Dermis blood vessel endothelial cell (primary cell): ENCODE measurements around the gene PKMYT1. TPM values are rescaled to one million over a fixed set of nuclear protein-coding genes. Genes with fewer than 3 reads are reported as not detected.

Experiments used
- DNase-seq: peaks from one replicate; pipeline ENCODE4 v3.0.0; 2010
- total RNA-seq: library from RNA; depleted of rRNA; stranded (reverse); fragments of >200 nt; gene quantifications from 2 replicates; pipeline ENCODE4 v1.2.3, GENCODE V29; 2014

The PKMYT1 gene
- total RNA-seq, 1 donor from 2014 or later: 4.4 TPM

DNA sequence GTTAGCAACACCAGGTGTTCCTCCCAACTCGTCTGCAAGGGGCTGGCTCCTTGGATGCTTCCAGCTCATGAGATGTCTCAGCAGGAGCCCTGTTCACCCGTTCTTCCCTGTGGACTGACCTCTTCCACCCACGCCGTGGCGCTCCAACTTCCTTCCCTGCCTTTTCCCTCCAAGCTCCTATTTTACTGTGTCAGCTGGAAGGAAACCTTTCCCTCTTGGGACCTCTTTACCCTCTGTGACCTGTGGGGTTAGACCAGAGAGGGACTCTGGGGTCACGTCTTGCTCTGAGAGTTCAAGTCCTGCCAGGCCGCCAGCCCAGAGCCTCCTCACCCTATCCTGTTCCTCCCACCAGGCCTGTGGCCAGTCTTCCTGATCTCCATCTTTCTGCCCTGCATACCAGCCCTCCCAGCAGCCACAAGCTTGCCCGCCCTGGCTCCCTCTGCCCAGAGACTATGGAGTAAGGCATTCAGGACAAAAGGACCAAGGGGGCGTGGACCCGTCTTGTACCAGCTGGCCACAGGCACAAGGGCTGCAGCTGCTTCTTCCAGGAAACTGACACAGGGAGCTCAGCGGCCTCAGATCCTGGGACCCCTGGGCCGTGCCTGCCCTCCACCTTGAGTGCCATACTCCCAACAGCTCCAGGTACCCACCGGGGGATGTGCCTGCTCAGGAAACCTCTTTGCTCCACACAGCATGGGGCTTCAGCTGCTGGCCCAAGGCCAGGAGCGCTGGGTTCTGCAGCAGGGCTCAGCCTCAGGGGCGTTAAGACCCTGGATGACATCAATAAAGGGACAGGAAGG is 8.1 kb downstream of the PKMYT1 start:
- no peak for DNase-seq

DNA sequence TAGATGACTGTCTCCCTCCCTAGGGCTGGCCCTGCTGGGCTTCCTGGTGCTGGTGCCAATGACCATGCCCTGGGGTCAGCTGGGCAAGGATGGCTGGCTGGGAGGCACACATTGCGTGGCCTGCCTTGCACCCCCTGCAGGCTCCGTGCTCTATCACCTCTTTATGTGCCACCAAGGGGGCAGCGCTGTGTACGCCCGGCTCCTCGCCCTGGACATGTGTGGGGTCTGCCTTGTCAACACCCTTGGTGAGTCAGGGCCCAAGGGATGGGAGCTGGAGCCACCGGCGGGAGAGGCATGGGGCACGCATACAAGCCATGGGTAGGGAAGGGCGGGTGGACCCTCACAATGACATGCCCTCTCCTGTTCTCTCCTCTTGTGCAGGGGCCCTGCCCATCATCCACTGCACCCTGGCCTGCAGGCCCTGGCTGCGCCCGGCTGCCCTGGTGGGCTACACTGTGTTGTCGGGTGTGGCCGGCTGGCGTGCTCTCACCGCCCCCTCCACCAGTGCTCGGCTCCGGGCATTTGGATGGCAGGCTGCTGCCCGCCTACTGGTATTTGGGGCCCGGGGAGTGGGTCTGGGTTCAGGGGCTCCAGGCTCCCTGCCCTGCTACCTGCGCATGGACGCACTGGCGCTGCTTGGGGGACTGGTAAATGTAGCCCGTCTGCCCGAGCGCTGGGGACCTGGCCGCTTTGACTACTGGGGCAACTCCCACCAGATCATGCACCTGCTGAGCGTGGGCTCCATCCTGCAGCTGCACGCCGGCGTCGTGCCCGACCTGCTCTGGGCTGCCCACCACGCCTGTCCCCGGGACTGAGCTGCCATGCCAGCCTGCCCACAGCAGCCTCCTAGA is 8.9 kb downstream of the PKMYT1 start:
- no peak for DNase-seq

DNA sequence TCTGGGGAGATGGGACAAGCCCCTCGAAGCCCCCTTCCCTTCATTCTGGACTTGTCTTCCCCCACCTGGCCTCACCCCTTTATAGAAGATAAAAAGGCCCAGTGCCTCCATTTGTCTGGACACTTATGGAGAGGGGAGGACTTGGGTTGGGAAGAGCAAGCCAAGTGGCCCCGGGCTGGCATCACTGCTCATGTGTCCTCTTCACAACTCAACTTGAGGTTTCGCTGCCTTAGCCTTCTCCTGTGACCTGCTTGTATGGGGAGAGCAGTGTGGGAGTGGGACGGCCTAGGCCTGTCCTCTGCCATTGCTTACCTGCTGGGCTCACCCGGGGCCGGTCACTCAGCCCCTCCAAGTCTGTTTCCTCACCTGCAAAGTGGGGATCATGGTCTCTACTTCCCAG is 9.7 kb downstream of the PKMYT1 start:
- no peak for DNase-seq

DNA sequence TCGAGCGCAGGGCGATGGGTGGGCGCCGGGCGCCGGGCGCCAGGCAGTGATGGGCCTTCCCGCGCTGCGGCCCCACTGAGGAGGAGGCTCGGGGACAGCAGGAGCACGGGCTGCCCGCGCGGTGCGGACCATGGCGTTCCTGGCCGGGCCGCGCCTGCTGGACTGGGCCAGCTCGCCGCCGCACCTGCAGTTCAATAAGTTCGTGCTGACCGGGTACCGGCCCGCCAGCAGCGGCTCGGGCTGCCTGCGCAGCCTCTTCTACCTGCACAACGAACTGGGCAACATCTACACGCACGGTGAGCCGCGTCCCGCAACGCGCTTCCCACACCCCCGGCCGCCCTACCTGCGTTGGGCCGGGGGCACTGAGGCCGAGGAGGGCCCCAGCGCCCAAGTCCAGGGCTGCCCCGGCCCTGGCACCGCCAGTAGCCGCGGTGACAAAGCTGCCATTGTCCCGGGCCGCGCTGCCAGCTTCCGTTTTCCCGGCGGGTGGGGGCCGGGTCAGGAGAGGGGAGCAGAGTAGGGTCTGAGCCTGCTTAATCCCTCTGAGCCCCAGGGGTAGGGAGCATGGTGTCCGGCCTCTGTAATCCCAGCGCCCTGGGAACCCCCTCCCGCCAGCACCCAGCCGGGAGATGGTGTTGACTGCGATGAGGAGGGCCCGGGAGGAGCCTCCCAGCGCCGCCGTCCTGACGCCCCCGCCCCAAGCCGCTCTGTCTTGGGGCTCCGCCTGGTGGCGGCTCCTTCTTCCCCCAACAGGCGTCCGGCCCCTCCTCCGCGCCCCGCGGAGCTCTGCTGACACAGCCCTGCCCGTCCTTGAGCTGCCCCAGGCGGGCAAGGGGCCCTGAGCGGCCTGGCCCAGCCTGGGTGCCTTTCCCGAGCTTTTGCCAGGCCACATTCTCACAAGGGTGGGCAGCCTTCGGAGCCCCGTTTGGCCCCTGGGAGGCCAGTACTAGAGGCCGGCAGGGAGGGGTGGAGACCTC is 10.4 kb downstream of the PKMYT1 start:
- peak; percentile 70 for DNase-seq

DNA sequence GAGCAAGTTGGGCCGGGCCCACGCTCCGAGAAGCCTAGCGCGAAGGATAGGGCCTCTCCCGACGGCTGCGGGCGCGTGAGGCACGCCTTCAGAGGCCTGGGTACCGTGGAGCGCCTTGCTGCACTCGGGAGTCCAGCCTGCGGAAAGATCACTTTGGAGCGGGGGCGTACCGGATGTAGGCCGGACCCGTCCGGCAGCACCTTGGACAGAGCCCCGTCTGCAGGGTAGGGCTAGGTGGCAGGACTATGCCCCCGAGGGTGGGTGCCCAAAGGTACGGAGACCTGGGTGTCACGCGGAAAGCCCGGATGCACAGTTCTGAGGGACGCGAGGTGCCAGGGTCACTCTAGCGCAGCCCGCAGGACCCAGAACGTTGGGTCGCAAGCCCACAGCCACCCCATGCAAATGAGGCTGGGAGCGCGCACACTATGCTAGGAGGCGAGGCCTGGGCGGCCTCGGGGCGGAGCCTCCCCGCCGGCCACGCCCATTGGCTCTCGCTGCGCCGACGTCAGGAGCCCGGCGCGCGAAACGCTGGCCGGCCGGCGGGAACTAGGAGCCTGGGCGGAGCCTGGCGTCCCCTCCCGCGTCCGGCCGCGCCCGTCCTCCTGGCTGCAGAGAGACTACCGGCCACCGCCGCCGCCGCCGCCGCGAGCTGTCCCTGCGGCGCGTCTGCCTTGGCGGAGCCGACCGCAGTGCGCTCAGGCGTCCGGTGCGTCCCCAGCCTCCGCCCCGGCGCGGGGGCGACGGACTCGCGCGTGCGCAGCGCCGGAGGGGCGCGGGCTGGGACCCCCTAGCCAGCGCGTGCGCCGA is 11.3 kb downstream of the PKMYT1 start, which contains the start of gene PAQR4:
Gene PAQR4, plus strand, starts transcription at position 611 of the 807 bp plus-strand sequence. CDS start 327 bp downstream, outside the sequence.
- peak; percentile 90 for DNase-seq

DNA sequence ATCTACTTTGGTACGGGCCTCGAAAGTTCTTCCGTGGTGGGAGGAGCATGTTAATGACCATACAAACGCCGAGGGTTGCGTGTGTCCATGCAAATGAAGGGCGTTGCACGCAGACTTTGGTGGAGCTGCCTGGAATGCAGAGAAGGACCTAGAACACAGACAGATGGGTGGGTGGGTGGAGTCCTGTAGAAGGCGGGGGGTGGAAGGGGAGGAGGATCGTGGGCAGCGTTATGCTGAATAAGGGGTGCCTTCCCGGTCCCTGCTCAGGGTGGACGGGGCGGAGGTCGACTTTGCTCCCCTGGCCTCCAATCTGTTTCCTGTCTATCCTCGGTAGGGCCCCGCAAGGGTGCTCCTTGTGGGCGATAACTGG is 11.9 kb downstream of the PKMYT1 start:
- no peak for DNase-seq

DNA sequence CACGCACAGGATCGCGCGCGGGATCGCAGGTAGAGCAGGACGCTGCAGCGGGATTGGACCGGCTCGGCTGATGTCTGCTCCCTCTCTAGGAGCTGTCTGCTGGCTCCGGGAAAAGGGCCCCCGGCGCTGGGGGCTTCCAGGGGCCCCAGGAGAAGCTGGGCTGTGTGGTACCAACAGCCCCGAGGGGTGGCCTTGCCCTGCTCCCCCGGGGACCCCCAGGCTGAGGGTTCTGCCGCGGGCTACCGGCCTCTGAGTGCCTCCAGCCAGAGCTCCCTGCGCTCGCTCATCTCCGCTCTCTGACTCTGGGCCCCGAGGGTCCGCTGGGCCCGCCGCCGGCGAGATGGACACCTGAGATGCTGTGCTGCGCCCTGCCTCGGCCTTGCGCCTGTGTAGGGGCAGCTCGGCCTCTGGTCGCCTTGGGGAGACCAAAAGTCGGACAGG is 12.5 kb downstream of the PKMYT1 start:
- DNase-seq: no peak

DNA sequence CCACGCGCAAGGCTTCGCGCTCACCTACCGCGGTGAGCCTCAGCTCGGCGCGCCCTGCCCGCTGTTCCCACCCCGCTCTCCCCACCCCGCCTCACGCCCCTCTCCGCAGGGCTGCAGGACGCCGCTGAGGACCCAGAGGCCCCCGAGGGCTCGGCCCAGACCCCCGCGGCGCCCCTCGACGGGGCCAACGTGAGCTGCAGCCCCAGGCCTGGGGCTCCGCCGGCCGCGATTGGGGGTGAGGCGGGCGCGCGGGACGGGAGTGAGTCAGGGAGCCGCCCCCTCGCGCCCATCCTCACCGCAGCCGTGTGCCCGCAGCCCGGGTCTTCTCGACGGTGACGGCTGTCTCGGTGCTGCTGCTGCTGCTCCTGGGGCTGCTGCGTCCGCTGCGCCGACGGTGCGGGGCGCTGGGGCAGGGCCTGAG is 13.0 kb downstream of the PKMYT1 start:
- no peak for DNase-seq

DNA sequence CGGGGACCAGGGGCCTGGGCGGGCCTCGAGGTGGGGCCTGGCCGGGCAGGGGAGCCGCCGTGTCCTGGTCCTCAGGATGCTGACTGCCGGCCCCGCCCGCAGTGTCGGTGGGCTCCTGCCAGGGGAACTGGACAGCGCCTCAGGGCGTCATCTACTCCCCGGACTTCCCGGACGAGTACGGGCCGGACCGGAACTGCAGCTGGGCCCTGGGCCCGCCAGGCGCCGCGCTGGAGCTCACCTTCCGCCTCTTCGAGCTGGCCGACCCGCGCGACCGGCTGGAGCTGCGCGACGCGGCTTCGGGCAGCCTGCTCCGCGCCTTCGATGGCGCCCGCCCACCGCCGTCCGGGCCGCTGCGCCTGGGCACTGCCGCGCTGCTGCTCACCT is 13.4 kb downstream of the PKMYT1 start:
- peak; percentile 13 for DNase-seq

DNA sequence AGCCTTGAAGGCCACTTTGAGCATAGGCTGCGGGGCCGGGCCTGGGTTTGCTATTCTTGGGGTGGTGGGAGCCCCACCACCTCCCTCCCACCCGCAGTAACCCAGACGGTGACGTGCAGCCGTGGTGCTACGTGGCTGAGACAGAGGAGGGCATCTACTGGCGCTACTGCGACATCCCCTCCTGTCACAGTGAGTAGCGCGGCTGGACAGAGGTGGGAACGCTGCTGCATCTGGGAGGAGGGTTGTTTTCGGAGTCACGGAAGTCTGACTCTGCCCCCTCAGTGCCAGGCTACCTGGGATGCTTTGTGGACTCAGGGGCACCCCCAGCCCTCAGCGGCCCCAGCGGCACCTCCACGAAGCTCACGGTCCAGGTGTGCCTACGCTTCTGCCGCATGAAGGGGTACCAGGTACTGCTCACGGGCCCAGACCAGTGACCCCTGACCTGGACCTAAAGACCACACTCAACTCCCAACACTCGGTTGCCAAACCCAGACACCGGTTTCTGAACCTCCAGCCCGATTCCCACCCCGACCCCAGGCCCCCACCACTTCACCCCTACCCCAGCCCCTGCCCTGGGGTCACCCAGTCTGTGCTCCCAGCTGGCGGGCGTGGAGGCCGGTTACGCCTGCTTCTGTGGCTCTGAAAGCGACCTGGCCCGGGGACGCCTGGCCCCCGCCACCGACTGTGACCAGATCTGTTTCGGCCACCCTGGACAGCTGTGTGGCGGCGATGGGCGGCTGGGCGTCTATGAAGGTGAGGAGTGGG is 14.0 kb downstream of the PKMYT1 start:
- DNase-seq: no peak

DNA sequence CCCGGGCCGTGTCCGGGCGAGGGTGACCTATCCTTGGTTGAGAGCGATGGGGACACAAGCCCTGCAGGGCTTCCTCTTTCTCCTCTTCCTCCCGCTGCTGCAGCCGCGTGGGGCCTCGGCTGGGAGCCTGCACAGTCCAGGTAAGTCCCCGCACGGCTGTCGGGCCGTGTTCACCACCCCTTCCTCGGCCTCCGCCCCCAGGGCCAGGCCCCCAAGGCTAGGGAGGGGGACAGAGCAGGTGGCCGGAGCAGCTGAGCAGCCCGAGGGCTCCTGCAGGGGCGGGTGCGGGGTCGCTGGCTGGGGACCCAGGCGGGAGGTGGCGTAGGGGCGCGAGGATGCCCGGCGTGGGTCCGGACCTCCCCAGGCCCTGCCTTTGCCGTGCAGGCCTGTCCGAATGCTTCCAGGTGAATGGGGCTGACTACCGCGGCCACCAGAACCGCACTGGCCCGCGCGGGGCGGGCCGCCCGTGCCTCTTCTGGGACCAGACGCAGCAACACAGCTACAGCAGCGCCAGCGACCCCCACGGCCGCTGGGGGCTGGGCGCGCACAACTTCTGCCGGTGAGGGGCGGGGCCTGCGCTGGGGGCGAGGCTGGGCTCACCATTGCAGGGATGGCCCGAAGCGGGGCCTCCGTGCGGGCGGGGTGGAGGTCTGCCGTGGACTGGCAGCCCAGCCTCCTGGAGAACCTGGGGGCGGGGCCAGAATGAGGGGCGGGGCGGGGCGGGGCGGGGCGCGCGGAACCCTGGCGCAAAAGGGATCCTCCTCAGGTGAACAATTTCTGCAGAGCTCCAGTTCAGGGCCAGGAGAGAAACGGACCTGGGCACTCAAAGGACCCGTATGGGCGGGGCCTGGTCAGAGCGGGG is 15.5 kb downstream of the PKMYT1 start:
- no peak for DNase-seq

DNA sequence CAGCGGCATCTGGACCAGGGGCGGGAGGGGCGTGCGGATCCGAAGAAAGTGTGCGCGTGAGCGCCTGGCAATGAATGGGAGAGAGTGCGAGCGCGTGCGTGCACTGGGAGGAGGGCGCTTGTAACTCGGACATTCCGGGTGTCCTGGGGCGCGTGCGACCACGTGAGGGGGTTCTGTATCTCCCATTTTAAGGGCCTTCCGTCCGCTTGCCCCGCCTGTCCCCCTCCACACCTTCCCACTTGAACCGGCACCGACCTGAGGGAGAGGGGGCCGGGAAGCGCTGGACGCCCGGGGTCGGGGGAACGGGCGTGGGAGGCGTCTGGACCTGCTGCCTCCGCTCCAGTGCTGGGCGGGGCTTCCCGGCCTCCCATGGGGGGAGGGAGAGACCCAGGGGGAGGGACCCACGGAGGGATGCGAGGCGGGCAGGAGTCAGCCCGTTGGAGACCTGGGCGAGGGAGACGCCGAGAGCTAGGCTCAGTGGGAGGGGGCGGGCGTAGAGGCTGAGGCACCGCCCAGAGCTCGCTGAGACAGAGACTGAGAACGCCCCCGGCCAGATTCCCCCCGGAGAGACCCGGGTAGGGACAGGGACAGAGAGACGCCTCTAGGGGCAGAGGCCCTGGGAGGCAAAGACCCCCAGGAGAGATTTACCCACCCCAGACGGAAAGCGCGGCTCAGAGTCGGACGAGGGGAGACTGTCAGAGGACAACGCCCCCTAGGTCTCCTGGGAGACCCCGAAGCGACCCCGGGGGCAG is 16.3 kb downstream of the PKMYT1 start, which contains the start of gene KREMEN2:
Gene KREMEN2, plus strand, starts transcription at position 553 of the 752 bp plus-strand sequence. CDS start 246 bp downstream, outside the sequence.
- DNase-seq: peak; percentile 20

DNA sequence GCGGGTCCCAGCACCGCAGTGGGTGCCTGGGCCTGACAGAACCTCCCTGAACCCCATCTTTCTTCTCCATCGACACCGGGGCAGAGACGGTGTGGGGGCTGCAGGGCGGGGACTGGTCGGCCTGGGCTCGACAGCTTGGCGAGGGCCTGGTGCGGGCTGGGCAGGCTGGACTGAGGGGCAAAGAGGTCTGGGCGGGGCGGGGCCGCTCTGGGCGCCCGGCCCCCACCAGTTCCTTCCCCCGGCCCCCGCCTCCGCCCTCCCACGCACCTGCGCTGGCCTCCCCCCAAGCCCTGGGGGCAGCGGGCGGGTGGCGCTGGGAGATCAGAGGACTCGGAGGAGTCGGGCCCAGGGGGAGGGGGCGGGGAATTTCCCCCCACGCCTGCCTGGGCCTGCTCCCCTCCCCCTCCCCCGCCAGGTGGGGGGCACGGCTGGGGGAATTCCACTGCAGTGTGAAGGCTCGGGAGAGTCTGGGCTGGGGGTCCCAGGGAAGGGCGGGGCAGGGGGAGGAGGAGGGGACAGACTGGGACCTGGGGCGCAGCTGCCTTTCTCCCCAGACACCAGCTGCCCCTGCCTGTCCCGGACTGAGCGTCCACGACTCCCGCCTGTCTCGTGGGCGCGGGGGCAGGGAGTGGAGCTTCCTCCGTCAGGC is 17.0 kb downstream of the PKMYT1 start:
- DNase-seq: no peak

DNA sequence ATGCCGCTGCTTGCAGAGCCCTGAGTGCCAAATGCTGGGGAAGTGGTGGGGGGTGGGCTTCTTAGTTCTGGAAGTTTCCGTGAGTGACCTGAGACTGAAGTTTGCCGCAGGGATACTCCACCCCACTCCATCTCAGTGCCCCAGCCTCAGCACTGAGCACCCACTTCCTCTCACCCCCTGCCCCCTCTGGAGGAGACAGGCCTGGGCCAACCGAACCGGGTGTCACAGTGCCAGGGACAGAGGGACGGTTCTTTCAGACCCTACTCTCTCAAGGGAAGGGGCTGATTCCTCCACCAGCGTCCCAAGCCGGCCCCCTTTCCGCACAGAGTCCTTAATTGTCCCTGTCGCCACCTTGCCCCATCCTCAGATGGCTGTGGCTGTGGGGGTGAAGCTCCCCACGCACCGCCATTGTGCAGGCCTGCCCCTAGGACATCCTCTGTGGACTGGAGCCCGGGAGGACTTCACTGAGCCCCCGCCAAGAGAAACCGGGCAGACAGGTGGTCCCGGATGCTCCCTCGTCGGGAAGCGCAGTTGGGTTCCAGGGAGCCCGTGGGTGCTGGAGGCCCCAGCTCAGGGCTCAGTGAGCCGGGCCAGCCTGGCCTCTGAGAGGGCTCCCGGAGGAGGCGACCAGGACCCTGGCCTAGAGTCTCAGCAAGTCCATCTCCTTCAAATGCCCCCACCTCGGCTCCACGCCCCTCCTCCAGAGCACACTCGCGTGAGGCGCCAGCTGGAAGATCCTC is 17.7 kb downstream of the PKMYT1 start:
- no peak for DNase-seq

DNA sequence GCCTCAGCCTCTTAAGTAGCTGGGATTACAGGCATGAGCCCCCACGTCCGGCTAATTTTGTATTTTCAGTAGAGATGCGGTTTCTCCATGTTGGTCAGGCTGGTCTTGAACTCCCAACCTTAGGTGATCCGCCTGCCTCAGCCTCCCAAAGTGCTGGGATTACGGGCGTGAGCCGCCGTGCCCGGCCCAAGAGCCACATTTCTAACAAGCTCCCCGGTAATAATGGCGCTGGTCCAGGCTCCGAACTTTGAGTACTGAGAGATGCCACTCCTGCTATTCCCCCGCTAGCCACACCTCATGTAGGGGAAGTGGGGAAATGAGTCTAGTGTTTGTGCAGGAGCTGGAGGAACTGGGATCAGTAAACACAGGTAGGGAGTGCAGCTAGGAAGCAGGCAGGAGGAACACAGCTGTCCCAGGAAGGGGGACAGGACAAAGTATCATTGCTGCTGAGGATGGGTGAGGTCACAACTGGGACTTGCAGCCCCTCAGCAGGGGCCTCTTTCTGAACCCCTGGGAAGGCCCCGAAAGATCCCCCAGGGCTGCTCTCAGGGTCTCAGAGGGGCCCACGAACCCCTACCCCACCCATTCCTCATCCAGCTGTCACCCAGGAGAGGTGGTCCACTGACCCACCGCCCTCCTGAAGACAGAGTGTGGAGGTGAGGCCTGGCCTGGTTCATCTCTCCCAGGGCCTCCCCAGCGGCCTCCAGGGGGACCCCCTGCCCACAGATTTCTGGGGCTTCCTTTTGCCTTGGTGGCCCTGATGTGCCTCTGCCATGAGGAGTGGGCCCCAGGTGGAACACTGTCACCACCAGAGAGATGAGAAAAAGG is 19.8 kb downstream of the PKMYT1 start:
- no peak for DNase-seq

DNA sequence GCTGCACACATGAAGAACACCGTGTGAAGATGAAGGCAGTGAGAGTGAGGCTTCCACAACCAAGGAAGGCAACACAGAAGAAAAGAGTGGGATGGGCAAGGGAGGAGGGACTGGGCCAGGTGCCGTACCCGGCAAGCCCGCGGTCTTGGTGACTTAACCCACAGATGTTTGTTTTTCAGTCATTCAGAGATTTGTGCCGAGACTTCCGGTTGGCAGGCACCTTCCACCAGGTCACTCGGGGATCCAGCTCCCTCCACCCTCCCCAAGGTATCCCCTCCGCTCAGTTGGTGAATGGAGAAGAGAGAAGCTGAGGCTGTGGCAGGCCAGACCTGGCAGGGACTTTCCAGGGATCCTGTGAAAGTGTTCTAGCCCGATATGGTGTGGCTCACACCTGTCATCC is 21.0 kb downstream of the PKMYT1 start:
- DNase-seq: no peak

DNA sequence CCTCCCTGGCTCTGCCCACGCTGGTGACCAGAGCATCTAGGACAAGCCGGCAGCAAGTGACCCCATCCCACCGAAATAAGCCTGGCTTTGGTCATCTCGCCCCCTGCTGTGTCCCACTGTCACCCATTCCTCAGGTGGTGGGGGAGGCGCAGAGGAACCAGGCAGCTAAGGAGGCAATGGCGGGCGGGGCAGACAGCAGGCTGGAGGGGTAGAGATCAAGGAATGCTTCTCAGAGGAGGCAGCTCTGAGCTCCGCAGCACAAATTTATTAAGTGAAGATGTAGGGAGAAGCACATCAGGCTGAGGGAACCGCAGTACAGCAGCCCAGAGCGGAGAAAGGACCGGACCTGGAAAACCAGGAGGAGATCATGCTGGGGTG is 23.7 kb downstream of the PKMYT1 start:
- no peak for DNase-seq
